HepG2 (cell line): Measurements from ENCODE around the gene DPP6. TPM values are rescaled to one million over a fixed set of nuclear protein-coding genes. Genes with fewer than 3 reads are reported as not detected.

Experiments used
- ATAC-seq: fragments of 200-7000 bp; cut with Tn5 transposase; 3 replicates; pipeline ENCODE4 v1.9.1; 2020; ENCODE audit warnings: mild to moderate bottlenecking, moderate library complexity
- BruUV-seq: library from RNA; stranded (reverse); fragments of 400-500 nt; replicated peaks from 2 replicates; lab custom pipeline; 2021; lab: Mats Ljungman, UMichigan
- CTCF ChIA-PET: fragments of 300-600 bp; formaldehyde crosslinking; extraction: SDS; loops from one replicate; lab custom pipeline; 2021; ENCODE audit warnings: low total read pairs, inconsistent platforms, low intra/inter-chr PET ratio; lab: Yijun Ruan, JAX
- POLR2A ChIA-PET: fragments of 350-600 bp; sonication (Branson Sonifier 250); formaldehyde crosslinking; loops from one replicate; lab custom pipeline; 2020; ENCODE audit warnings: antibody characterized with exemption, inconsistent platforms; lab: Yijun Ruan, JAX
- DNase-seq: peaks from one replicate; pipeline ENCODE4 v3.0.0-alpha.2; 2015; ENCODE audit warnings: low spot score
- FAIRE-seq: peaks from 3 replicates; lab custom pipeline; 2011; peaks lifted over from hg19 to GRCh38; lab: Jason Lieb, UNC
- H2AFZ ChIP-seq: one replicate; pipeline ENCODE4 v1.6.1; 2011; ENCODE audit warnings: low read length, inconsistent platforms
- H3K27ac ChIP-seq: fragments of 300-600 bp; 3 replicates; pipeline ENCODE4 v1.8.0; 2011; ENCODE audit warnings: mixed run types, mild to moderate bottlenecking, mixed read lengths, low read length, inconsistent platforms; ENCODE audit not compliant: insufficient read depth; ENCODE audit errors: extremely low read length
- H3K27me3 ChIP-seq, 2 experiments: fragments of 200-600 bp in 1 of 2; 2 replicates in 1 of 2; 3 replicates in 1 of 2; pipeline versions ENCODE4 v1.6.0 to v1.8.0; 2011; ENCODE audit warnings: low read length in 2 of 2, mild to moderate bottlenecking in 2 of 2, moderate library complexity in 2 of 2, inconsistent platforms in 1 of 2; ENCODE audit not compliant: insufficient read depth in 2 of 2, control insufficient read depth in 1 of 2
- H3K36me3 ChIP-seq, 2 experiments: fragments of 200-600 bp in 1 of 2; replicated peaks in 1 of 2; 2 replicates in 1 of 2; 3 replicates in 1 of 2; pipeline versions ENCODE4 v1.5.1 to v1.8.0; 2011; ENCODE audit warnings: low read length in 2 of 2, inconsistent platforms in 1 of 2; ENCODE audit not compliant: insufficient read depth in 2 of 2, control insufficient read depth in 1 of 2
- H3K4me1 ChIP-seq: 2 replicates; pipeline ENCODE4 v1.5.1; 2012; ENCODE audit warnings: low read length, inconsistent platforms; ENCODE audit not compliant: insufficient read depth
- H3K4me2 ChIP-seq: 2 replicates; pipeline ENCODE4 v1.6.0; 2011; ENCODE audit warnings: low read depth, low read length, inconsistent platforms
- H3K4me3 ChIP-seq, 3 experiments: fragments of 200-600 bp in 1 of 3; sonication (generic), shearing (Covaris generic) in 1 of 3; replicated peaks in 1 of 3; 2 replicates each; pipeline ENCODE4 v1.5.1; 2011 to 2016; ENCODE audit warnings: low read length in 3 of 3, inconsistent platforms in 2 of 3, low read depth in 2 of 3, mild to moderate bottlenecking in 2 of 3, control low read depth in 1 of 3, mixed read lengths in 1 of 3; ENCODE audit not compliant: insufficient read depth in 1 of 3
- H3K79me2 ChIP-seq: one replicate; pipeline ENCODE4 v1.6.1; 2011; ENCODE audit warnings: low read length, inconsistent platforms; ENCODE audit not compliant: insufficient read depth
- H3K9ac ChIP-seq: 2 replicates; pipeline ENCODE4 v1.6.0; 2011; ENCODE audit warnings: mild to moderate bottlenecking, low read depth, low read length, inconsistent platforms; ENCODE audit not compliant: insufficient read depth
- H3K9me3 ChIP-seq: 2 replicates; pipeline ENCODE4 v1.5.1; 2012; ENCODE audit warnings: mild to moderate bottlenecking, low read length
- H4K20me1 ChIP-seq: 2 replicates; pipeline ENCODE4 v1.6.0; 2011; ENCODE audit warnings: inconsistent platforms, mild to moderate bottlenecking, low read length, moderate library complexity; ENCODE audit not compliant: insufficient read depth
- ADNP ChIP-seq: sonication (generic); formaldehyde crosslinking; IDR thresholded peaks from 2 replicates; pipeline ENCODE4 v1.4.0; 2020; ENCODE audit warnings: missing genetic modification reagents
- FOSL2 ChIP-seq: sonication (generic); formaldehyde crosslinking; IDR thresholded peaks from 2 replicates; pipeline ENCODE4 v1.4.0; 2020; ENCODE audit warnings: missing genetic modification reagents
- GTF2F1 ChIP-seq: fragments of 150-350 bp; IDR thresholded peaks from 2 replicates; pipeline ENCODE4 v1.6.1; 2014; ENCODE audit warnings: low read length
- NFYB ChIP-seq: sonication (generic); formaldehyde crosslinking; IDR thresholded peaks from 2 replicates; pipeline ENCODE4 v1.4.0; 2020; ENCODE audit warnings: missing genetic modification reagents
- NR3C1 ChIP-seq: sonication (generic); formaldehyde crosslinking; IDR thresholded peaks from 2 replicates; pipeline ENCODE4 v1.4.0; 2020; ENCODE audit warnings: missing genetic modification reagents
- PHF21A ChIP-seq: sonication (generic); formaldehyde crosslinking; IDR thresholded peaks from 2 replicates; pipeline ENCODE4 v1.5.0; 2020; ENCODE audit warnings: mild to moderate bottlenecking, missing genetic modification reagents
- SAFB2 ChIP-seq: sonication (generic); formaldehyde crosslinking; IDR thresholded peaks from 2 replicates; pipeline ENCODE4 v1.5.1; 2020; ENCODE audit warnings: missing genetic modification reagents, low read depth, mild to moderate bottlenecking, borderline replicate concordance
- YEATS2 ChIP-seq: sonication (generic); formaldehyde crosslinking; IDR thresholded peaks from 2 replicates; pipeline ENCODE4 v1.4.0; 2020; ENCODE audit warnings: missing genetic modification reagents, borderline replicate concordance
- ZNF616 ChIP-seq: sonication (generic); formaldehyde crosslinking; IDR thresholded peaks from 2 replicates; pipeline ENCODE4 v1.5.0; 2020; ENCODE audit warnings: low read depth, mild to moderate bottlenecking, missing genetic modification reagents
- ZNF766 ChIP-seq: sonication (generic); formaldehyde crosslinking; IDR thresholded peaks from 2 replicates; pipeline ENCODE4 v1.5.0; 2020; ENCODE audit warnings: missing genetic modification reagents, borderline replicate concordance
- WGBS: methylation state at CpG from one replicate; pipeline ENCODE4 v1.1.6; 2017; ENCODE audit warnings: low lambda C conversion rate; 5-methylcytosine and 5-hydroxymethylcytosine counted together
- in situ Hi-C: cut with HindIII; loops from 2 replicates; pipeline ENCODE4 v1.10.0; 2017; ENCODE audit warnings: low pct_unique_long_range_greater_than_20kb; ENCODE audit not compliant: extremely low pct_ligation_motif_present
- intact Hi-C: fragments of 100-400 bp; cut with micrococcal nuclease; formaldehyde crosslinking; loops from one replicate; pipeline ENCODE4 v1.10.0; 2022; ENCODE audit not compliant: unreplicated experiment
- polyA plus RNA-seq, 8 experiments: library from polyadenylated mRNA; depleted of rRNA in 3 of 8; stranded (reverse) in 7 of 8; unstranded in 1 of 8; fragments of >200 nt; fragmentation: Illumina TruSeq in 4 of 8; extraction: Trizol in 4 of 8; gene quantifications; 2 replicates each; pipeline versions ENCODE4 v1.2.1 to v1.2.3, GENCODE V29; 2011 to 2016; ENCODE audit warnings: low read depth in 4 of 8, missing spikeins in 1 of 8, mixed read lengths in 1 of 8; ENCODE audit not compliant: insufficient read depth in 1 of 8
- total RNA-seq, 5 experiments: library from RNA; depleted of rRNA; stranded (reverse); fragments of >200 nt; fragmentation: Illumina TruSeq; extraction: Trizol; gene quantifications; 2 replicates each; pipeline ENCODE4 v1.2.3, GENCODE V29; 2016; ENCODE audit warnings: low read depth in 1 of 5
- TF ChIP-seq, protein P1 (sequence below): sonication (generic); formaldehyde crosslinking; IDR thresholded peaks from 2 replicates; pipeline ENCODE4 v1.4.0; 2020; ENCODE audit warnings: mild to moderate bottlenecking, missing genetic modification reagents
- TF ChIP-seq, protein P2 (sequence below): sonication (generic); formaldehyde crosslinking; IDR thresholded peaks from 2 replicates; pipeline ENCODE4 v1.5.0; 2020; ENCODE audit warnings: mild to moderate bottlenecking, missing genetic modification reagents
- TF ChIP-seq, protein P3 (sequence below): sonication (generic); formaldehyde crosslinking; IDR thresholded peaks from 2 replicates; pipeline ENCODE4 v1.5.0; 2020; ENCODE audit warnings: missing genetic modification reagents
- TF ChIP-seq, protein P4 (sequence below): sonication (generic); formaldehyde crosslinking; IDR thresholded peaks from 2 replicates; pipeline ENCODE4 v1.5.0; 2020; ENCODE audit warnings: missing genetic modification reagents

Gene DPP6
- total and polyA plus RNA-seq, 2 of the 13 experiments (the other 11 are each of a cell fraction or from before 2014, with no cell fraction given), result not detected

DNA sequence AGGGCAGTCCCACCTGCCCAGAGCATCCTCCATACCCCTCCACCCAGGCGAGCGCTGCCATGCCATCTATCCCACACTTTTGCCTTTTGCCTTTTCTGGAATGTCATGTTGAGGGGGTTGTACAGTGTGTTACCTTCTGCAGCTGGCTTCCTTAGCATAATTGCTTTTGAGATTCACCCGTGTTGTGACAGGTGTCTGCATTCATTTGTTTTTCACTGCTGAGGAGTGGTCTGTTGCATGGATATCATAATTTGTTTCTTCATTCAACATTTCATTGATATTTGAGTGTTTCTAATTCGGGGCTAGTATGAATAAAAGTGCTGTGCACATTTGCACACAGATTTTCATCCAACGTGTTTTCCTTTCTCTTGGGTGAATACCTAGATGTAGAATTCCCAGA lies 596.8 kb downstream of the DPP6 start (continued):
- TF ChIP-seq, protein P1, sequence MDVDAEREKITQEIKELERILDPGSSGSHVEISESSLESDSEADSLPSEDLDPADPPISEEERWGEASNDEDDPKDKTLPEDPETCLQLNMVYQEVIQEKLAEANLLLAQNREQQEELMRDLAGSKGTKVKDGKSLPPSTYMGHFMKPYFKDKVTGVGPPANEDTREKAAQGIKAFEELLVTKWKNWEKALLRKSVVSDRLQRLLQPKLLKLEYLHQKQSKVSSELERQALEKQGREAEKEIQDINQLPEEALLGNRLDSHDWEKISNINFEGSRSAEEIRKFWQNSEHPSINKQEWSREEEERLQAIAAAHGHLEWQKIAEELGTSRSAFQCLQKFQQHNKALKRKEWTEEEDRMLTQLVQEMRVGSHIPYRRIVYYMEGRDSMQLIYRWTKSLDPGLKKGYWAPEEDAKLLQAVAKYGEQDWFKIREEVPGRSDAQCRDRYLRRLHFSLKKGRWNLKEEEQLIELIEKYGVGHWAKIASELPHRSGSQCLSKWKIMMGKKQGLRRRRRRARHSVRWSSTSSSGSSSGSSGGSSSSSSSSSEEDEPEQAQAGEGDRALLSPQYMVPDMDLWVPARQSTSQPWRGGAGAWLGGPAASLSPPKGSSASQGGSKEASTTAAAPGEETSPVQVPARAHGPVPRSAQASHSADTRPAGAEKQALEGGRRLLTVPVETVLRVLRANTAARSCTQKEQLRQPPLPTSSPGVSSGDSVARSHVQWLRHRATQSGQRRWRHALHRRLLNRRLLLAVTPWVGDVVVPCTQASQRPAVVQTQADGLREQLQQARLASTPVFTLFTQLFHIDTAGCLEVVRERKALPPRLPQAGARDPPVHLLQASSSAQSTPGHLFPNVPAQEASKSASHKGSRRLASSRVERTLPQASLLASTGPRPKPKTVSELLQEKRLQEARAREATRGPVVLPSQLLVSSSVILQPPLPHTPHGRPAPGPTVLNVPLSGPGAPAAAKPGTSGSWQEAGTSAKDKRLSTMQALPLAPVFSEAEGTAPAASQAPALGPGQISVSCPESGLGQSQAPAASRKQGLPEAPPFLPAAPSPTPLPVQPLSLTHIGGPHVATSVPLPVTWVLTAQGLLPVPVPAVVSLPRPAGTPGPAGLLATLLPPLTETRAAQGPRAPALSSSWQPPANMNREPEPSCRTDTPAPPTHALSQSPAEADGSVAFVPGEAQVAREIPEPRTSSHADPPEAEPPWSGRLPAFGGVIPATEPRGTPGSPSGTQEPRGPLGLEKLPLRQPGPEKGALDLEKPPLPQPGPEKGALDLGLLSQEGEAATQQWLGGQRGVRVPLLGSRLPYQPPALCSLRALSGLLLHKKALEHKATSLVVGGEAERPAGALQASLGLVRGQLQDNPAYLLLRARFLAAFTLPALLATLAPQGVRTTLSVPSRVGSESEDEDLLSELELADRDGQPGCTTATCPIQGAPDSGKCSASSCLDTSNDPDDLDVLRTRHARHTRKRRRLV (CRISPR knock-in tag), result no peak
- TF ChIP-seq, all 625 proteins: peak for 0

DNA sequence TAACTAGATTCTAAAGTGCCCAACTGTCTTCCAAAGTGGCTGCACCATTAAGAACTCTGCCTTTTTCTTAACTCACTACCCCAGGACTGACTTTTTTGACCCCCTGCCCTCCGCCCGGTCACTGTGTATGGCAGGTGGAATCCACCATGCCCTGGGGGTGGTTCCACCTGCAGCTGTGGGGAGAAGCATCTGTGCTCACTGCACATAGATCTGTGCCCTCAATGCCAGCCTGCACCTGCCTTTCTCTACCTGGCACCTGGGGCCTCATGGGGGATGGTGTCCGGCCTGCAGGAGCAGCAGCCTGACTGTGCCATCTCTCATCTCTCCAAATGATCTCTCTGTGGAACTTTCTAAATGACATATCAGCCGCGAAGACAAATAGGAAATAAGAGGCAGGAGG lies 597.2 kb downstream of the DPP6 start:
- no peak overlapping the region for H3K9ac ChIP-seq
- ATAC-seq (no peak), FAIRE-seq (no peak), DNase-seq (no peak)
- CTCF ChIA-PET, result no interaction called here
- no peaks in the 10 kb centered on the region for H4K20me1 ChIP-seq
- no peaks in the 10 kb centered on the region for H3K79me2 ChIP-seq
- no peaks in the 10 kb centered on the region for H3K36me3 ChIP-seq
- 4% methylated on average over 5 of the region's 5 CpGs for WGBS
- H3K4me3 ChIP-seq, result no peak overlapping the region
- H3K4me2 ChIP-seq, result no peak overlapping the region
- no peaks in the 10 kb centered on the region for H3K9me3 ChIP-seq
- POLR2A ChIA-PET, result no interaction called here
- H3K27ac ChIP-seq, result no peak overlapping the region
- in situ Hi-C loops, result no loop called here
- H2AFZ ChIP-seq, result no peak overlapping the region
- no TSS peak for BruUV-seq
- H3K27me3 ChIP-seq, result peaks cover 0 to 21% of the 10 kb centered on the region in 2 experiments; a peak in 3 of 5 replicates
- H3K4me1 ChIP-seq, result no peaks in the 10 kb centered on the region
- intact Hi-C loops, result no loop called here
- no peak for TF ChIP-seq ADNP (CRISPR knock-in tag)
- no peak for TF ChIP-seq FOSL2
- TF ChIP-seq NR3C1 (CRISPR knock-in tag), result no peak
- TF ChIP-seq GTF2F1, result no peak
- no peak for TF ChIP-seq SAFB2 (CRISPR knock-in tag)
- no peak for TF ChIP-seq NFYB (CRISPR knock-in tag)
- TF ChIP-seq, protein P2, sequence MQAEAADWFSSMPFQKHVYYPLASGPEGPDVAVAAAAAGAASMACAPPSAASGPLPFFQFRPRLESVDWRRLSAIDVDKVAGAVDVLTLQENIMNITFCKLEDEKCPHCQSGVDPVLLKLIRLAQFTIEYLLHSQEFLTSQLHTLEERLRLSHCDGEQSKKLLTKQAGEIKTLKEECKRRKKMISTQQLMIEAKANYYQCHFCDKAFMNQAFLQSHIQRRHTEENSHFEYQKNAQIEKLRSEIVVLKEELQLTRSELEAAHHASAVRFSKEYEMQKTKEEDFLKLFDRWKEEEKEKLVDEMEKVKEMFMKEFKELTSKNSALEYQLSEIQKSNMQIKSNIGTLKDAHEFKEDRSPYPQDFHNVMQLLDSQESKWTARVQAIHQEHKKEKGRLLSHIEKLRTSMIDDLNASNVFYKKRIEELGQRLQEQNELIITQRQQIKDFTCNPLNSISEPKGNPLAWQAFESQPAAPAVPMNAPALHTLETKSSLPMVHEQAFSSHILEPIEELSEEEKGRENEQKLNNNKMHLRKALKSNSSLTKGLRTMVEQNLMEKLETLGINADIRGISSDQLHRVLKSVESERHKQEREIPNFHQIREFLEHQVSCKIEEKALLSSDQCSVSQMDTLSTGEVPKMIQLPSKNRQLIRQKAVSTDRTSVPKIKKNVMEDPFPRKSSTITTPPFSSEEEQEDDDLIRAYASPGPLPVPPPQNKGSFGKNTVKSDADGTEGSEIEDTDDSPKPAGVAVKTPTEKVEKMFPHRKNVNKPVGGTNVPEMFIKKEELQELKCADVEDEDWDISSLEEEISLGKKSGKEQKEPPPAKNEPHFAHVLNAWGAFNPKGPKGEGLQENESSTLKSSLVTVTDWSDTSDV, result no peak
- TF ChIP-seq YEATS2 (CRISPR knock-in tag), result no peak
- TF ChIP-seq, protein P3, sequence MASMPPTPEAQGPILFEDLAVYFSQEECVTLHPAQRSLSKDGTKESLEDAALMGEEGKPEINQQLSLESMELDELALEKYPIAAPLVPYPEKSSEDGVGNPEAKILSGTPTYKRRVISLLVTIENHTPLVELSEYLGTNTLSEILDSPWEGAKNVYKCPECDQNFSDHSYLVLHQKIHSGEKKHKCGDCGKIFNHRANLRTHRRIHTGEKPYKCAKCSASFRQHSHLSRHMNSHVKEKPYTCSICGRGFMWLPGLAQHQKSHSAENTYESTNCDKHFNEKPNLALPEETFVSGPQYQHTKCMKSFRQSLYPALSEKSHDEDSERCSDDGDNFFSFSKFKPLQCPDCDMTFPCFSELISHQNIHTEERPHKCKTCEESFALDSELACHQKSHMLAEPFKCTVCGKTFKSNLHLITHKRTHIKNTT (CRISPR knock-in tag), result no peak
- no peak for TF ChIP-seq ZNF766 (CRISPR knock-in tag)
- no peak for TF ChIP-seq ZNF616 (CRISPR knock-in tag)
- TF ChIP-seq PHF21A (CRISPR knock-in tag), result no peak
- TF ChIP-seq, protein P4, sequence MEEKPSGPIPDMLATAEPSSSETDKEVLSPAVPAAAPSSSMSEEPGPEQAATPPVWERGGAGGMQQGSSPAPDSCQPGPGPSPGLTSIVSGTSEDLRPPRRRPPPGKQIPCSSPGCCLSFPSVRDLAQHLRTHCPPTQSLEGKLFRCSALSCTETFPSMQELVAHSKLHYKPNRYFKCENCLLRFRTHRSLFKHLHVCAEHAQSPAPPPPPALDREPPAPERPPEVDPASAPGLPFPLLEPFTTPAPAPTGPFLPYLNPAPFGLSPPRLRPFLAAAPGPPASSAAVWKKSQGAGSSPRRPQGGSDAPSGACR (CRISPR knock-in tag), result no peak
